HG03025 (cell line): ENCODE measurements around the gene TMEM63C.
"Not testable (repeated sequence)": the region's sequence is repeated elsewhere in the genome, so short reads cannot be mapped to it uniquely, and the experiment has no call there.

Experiments
- ATAC-seq: cut with Tn5 transposase; IDR thresholded peaks from one replicate; pipeline ENCODE4 v1.9.1; 2021; ENCODE audit warnings: mild to moderate bottlenecking, moderate library complexity; ENCODE audit not compliant: unreplicated experiment, low FRiP score

Gene TMEM63C

GRCh38 chr14:77271113-77271710, 89.6 kb downstream of the TMEM63C start, which contains the start of gene NGB:
NGB (minus strand) TSS chr14:77271206; CDS start chr14:77270937, 269 bp downstream.
- no peak for ATAC-seq

- no peak for ATAC-seq
Measured at GRCh38 chr14:77272261-77272660, 90.7 kb downstream of the TMEM63C start.

DNA sequence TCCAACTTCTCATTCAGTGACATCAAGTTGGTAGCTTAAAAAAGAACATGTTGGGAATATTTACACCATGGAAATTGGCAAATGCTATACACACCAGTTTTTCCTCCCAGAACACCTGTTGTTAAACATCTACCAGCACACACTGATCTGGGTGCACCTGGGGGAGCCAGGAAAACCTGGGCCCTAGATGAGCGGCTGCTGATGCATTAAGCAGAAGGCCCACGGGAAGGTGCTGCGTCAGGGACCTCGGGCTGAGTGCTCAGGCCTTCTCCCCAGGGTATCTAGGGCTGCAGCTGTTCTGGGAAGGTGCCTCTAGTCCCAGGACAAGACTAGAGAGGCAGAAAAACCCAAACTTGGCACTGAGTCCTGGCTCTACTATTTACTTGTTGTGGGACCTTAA, 92.2 kb downstream of the TMEM63C start:
- ATAC-seq = no peak

GRCh38 chr14:77275041-77275580, 93.5 kb downstream of the TMEM63C start:
- ATAC-seq = no peak

GRCh38 chr14:77275601-77276017, 94.0 kb downstream of the TMEM63C start:
- ATAC-seq = no peak

DNA sequence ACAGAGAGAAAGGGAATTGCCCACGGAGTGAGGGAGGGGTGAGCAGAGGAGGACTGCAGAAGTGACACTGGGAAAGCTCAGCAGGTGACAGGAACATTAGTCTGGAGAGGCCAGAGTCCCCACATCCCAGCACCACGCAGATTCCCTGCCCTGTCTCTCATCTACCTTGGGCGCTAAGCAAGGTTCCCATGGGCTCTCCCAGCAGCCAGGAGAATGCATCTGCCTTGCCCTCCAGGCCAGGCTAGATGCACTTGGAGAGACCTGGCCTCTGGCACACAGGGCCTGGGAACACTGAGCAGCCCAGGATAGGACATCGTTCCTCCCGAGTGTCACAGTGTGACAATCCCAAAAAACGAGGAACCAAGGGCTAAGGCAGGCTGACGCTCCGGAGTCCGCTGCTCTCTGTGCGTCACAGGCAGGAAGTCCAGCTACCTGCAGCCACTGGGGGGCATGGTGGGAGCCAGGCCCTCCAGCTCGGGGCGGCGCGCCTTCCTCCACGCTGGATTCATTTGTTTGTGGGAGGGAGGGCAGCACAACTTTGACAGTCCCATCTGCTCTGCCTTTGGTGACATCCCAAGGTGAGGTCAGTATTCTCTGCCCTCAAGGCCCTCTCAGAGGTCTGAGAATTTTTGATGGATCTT, 94.8 kb downstream of the TMEM63C start:
- ATAC-seq = no peak

GRCh38 chr14:77276959-77277358, 95.4 kb downstream of the TMEM63C start:
- no peak for ATAC-seq

DNA sequence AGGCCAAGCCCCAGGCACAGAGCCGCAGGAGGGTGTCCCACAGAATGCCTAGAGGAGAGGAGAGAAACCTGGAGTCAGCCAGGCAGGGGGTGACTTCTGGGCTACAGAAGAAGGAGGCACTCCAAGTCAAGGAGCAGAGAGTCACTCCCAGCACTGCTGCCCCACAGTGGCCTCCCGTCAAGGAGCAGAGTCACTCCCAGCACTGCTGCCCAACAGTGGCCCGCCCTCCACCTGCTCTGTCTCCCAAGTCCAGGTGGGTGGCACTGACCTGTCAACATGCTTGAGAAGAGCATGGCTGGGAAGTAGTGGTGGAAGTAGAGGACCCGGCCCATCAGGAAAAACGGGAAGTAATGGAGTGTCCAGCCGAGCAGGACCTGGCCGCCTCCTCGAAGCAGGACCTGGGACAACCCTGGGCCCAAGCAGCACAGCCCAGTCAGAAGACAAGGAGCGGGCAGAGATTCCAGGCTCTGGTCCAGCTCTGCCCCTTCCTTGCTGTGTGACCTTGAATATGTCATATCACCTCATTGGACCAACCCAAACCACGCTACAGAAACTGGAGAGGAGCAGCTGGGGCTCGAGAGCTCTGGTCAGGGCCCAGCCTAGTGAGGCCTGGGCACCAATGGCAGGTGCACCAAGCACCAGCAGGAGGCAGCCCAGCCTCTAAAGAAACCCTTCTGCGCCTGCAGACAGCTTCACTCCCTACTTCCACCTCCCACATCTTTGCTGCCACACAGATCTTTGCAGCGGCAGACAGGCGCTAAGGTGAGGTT, 97.0 kb downstream of the TMEM63C start:
- ATAC-seq = no peak

DNA sequence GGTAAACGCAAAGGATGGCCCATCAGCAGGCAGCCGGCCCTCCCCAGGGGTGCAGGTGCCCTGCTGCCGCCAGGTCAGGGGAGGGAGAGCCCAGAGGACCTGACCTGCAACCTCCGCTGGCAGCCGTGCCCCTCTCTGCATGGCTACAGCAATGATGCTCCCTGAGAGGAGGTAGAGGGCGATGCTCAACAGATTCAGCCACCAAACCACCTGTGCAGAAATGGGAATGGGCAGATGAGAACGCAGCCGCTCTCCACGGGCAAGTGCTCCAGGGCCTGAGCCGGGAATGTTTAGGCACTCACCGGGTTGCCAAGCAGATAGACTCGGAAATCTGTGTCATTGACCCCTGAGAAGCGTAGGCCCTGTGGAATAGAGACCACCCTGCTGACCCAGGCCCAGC, 98.1 kb downstream of the TMEM63C start:
- no peak for ATAC-seq

- ATAC-seq = not testable (repeated sequence)
Measured at GRCh38 chr14:77280921-77281320, 99.3 kb downstream of the TMEM63C start.

DNA sequence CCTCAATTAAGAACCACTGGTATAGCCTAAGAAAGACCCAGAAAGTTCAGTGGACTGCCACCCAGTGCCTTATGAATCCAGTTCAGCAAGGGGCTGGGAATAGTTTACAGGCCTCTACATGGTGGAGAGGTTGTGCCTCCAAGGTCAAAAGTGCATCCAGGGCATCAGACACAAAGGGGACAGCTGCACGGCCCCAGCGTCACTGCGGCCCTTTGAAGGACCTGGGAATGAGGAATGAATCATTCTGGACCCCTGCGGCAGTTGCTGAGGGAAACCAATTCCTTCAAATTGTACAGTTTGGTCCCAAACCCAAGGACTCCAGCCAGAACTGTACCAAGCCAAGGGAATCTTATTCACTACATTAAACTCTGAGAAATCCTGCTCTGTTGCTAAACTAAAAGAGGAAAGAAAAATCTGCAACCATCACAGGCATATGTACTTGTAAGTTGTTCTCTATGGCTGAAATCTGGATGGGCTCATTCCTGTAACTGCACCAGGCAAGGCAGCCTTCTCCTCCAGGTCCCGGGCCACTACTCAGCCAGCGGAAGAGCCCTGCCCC, 100.3 kb downstream of the TMEM63C start:
- ATAC-seq = no peak

DNA sequence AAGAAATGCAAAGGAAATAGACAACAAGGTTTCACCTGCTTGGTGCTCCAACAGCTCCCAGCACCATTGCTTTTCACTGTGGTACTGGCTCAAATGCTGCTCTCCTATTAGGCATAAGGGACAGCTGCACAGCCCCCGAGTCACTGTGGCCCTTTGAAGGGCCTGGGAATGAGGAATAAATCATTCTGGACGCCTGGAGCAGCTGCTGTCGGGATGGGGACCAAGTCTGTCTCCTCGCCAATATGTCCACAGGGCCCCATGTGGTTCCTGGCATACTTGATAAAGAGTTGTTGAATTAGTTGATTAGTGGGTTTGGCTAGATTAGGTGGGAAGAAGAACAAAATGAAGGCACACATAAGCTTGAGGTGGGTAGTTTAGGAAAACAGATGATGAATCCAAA, 102.5 kb downstream of the TMEM63C start:
- no peak for ATAC-seq

DNA sequence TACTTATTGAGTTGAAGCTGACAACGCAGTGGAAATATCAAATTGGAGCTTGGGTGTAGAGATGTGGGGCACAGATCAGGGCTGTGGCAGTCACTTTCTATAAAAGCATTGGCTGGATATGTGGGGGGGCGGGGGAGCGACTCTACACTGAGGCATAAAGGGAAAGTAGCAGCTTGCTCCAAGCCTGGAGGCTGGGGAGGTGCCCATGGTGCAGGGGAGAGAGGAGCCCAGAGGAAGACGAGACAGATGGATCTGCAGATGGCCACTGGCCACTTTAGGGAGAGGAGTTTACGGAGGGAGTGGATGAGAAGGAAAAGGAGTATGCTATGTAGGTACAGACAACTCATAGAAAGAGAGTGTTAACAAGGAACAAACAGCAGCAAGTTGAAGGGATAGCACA, 102.9 kb downstream of the TMEM63C start:
- ATAC-seq = no peak

DNA sequence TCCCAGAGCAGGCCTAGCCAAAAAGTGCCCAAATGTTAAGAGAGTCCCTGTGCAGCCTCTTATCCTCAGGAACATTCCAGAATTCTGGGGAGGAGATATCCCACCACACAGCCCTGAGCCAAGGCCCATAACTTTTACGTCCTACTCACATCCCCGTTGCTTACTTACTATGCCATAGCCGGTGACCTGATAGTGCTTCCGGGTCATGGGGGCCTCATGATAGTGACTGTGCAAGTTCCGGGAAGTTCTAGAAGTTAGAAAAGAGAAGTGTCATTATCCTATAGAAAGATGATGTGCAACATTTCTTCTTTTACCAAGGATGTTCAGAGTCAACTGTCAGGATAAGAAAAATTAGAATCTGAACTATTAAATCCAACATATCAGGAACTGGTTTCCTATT, 105.0 kb downstream of the TMEM63C start:
- ATAC-seq = no peak

GRCh38 chr14:77290705-77291104, 109.1 kb downstream of the TMEM63C start:
- no peak for ATAC-seq

- ATAC-seq = no peak
Measured at GRCh38 chr14:77296155-77296554, 114.6 kb downstream of the TMEM63C start.

DNA sequence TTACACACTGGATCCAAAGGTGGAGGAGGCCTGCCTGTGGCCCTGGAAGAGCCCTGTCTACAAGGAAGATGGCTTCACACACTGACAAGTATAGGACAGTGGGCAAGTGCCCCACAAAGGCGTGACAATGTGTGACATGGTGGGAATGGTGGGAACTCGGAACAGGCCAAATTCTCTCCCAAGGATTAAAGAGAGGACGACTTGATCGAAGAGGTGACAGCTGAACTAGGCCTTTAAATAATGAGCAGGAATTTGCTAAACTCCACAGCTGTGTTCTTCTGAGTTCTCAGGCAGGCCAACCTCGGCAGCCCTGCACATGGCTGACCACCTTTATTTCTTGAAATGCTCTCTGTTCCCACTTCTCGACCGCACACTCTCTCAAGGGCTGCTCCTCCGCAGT, 115.3 kb downstream of the TMEM63C start:
- no peak for ATAC-seq

DNA sequence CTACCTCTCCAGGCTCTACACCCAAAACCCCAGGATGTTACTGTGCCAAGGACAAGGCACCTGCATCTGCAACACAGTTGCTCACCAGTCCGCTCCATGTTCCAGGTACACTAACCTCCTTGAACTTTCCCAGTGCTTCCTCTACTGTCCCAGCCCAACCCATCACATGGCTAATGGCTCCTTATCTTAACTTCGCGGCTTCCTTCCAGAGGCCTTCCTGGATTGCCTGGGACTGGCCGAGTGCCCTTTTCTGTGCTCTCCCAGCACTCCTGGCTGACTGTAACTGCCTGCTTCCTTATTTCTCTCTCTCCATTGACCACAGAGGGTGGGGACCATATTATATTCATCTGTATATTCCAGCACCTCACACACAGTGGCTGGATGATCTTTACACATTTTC, 118.2 kb downstream of the TMEM63C start:
- no peak for ATAC-seq

- no peak for ATAC-seq
Measured at GRCh38 chr14:77301103-77301502, 119.5 kb downstream of the TMEM63C start.

- no peak for ATAC-seq
Measured at GRCh38 chr14:77302926-77303325, 121.3 kb downstream of the TMEM63C start.
